BJ (cell line): ENCODE data around the gene SLCO1B3. TPM values are rescaled to one million over a fixed set of nuclear protein-coding genes. Genes with fewer than 3 reads are reported as not detected.
"Not testable (repeated sequence)": the region's sequence is repeated elsewhere in the genome, so short reads cannot be mapped to it uniquely, and the experiment has no call there.

Experiments
- CTCF ChIA-PET: fragments of 350-600 bp; formaldehyde crosslinking; extraction: SDS; loops from one replicate; lab custom pipeline; 2021; ENCODE audit warnings: antibody characterized with exemption, inconsistent platforms; lab: Yijun Ruan, JAX
- POLR2A ChIA-PET: fragments of 300-600 bp; sonication (Branson Sonifier 250); formaldehyde crosslinking; extraction: SDS; loops from one replicate; lab custom pipeline; 2021; ENCODE audit warnings: antibody characterized with exemption; lab: Charles Lee
- DNase-seq: peaks from one replicate; pipeline ENCODE4 v3.0.0-alpha.2; 2011; ENCODE audit warnings: low read depth
- H3K27me3 ChIP-seq: 2 replicates; pipeline ENCODE4 v1.6.0; 2011; ENCODE audit warnings: low read length; ENCODE audit not compliant: control insufficient read depth, insufficient read depth
- H3K36me3 ChIP-seq: 2 replicates; pipeline ENCODE4 v1.5.1; 2011; ENCODE audit warnings: low read length; ENCODE audit not compliant: control insufficient read depth, insufficient read depth
- H3K4me3 ChIP-seq: 2 replicates; pipeline ENCODE4 v1.5.1; 2011; ENCODE audit warnings: low read depth, mild to moderate bottlenecking, control low read depth, low read length
- CTCF ChIP-seq: IDR thresholded peaks from 2 replicates; pipeline ENCODE4 v1.5.1; 2011; ENCODE audit warnings: low read depth, mild to moderate bottlenecking, control low read depth, inconsistent platforms, low read length, moderate library complexity; ENCODE audit not compliant: insufficient read depth
- polyA minus RNA-seq: library from RNA; depleted of rRNA, polyadenylated mRNA; stranded (reverse); fragments of >200 nt; gene quantifications from 2 replicates; pipeline ENCODE4 v1.2.3, GENCODE V29; 2011; rRNA and poly(A)+ RNA removed
- polyA plus RNA-seq: library from polyadenylated mRNA; depleted of rRNA; stranded (reverse); fragments of >200 nt; gene quantifications from 2 replicates; pipeline ENCODE4 v1.2.3, GENCODE V29; 2011; rRNA removed

The SLCO1B3 gene
- not detected in 2 replicates for polyA plus RNA-seq
- not detected in 2 replicates for polyA minus RNA-seq

GRCh38 chr12:20810487-20810886, at the start of gene SLCO1B3:
Gene SLCO1B3 (plus strand): TSS chr12:20810705. CDS start chr12:20815739, 5,034 bp downstream.
- ChIA-PET CTCF (no interaction called here), POLR2A (no interaction called here)
- no peak within 1 kb of the TSS for H3K4me3 ChIP-seq
- H3K36me3 ChIP-seq, result no peaks in the 10 kb centered on the region
- TF ChIP-seq CTCF, result no peak
- H3K27me3 ChIP-seq, result no peaks in the 10 kb centered on the region
- DNase-seq, result no peak

GRCh38 chr12:20777420-20777819, 33.1 kb upstream of the SLCO1B3 start:
- POLR2A ChIA-PET, result no interaction called here
- no peak for TF ChIP-seq CTCF

DNA sequence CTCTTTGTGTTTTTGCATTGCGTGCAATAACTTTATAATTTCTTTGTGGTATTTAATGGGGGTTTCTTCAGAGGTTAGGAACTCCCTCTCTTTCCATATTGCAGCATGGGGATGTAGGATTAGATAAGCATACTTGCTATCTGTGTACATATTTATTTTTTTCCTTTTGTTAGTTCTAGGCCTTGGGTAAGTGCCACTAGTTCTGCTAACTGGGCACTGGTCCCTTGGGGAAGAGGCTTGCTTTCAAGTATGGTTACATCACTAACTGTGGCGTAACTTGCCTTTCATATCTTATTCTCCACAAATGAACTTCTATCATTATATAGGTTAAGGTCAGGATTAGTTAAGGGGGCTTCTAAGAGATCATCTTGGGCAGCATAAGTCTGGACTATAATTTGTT, 31.5 kb upstream of the SLCO1B3 start:
- H3K27me3 ChIP-seq, result no peaks in the 10 kb centered on the region
- H3K36me3 ChIP-seq, result no peaks in the 10 kb centered on the region
- TF ChIP-seq CTCF, result no peak
- no peak overlapping the region for H3K4me3 ChIP-seq
- CTCF ChIA-PET, result no interaction called here
- no peak for DNase-seq
- POLR2A ChIA-PET, result no interaction called here

More at GRCh38 chr12:20777420-20777819, 33.1 kb upstream of the SLCO1B3 start:
- CTCF ChIA-PET, result no interaction called here
- no peak for DNase-seq
- H3K4me3 ChIP-seq, result no peak overlapping the region
- H3K36me3 ChIP-seq, result no peaks in the 10 kb centered on the region
- no peaks in the 10 kb centered on the region for H3K27me3 ChIP-seq

DNA sequence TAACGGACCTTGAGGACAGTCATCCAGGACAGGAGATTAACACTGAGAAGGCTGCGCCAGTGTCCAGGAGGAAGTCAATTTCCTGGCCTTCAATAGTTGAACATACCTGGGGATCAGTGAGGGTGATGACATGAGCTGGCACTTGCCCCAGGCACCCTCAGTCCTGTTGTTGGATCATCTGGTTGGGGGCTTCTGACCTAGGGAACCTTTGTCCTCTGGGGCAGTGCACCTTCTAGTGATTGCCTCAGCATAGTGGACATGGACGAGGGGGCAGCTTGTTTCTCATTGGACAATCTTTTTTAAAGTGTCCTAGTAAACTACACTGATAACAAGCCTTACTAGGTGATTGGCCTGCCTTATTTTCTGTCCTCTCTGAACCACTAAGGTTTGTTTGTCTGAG, 30.5 kb upstream of the SLCO1B3 start:
- CTCF ChIA-PET, H3K27me3 ChIP-seq, H3K4me3 ChIP-seq, POLR2A ChIA-PET, DNase-seq, H3K36me3 ChIP-seq: not testable (repeated sequence)

- H3K27me3 ChIP-seq, DNase-seq, CTCF ChIA-PET, H3K36me3 ChIP-seq, H3K4me3 ChIP-seq, POLR2A ChIA-PET: not testable (repeated sequence)
Observed at GRCh38 chr12:20783796-20784357, 26.6 kb upstream of the SLCO1B3 start.

GRCh38 chr12:20792971-20793370, 17.5 kb upstream of the SLCO1B3 start:
- H3K4me3 ChIP-seq, result no peak overlapping the region
- ChIA-PET POLR2A (no interaction called here), CTCF (no interaction called here)
- H3K27me3 ChIP-seq, result no peaks in the 10 kb centered on the region
- H3K36me3 ChIP-seq, result no peaks in the 10 kb centered on the region
- DNase-seq, result no peak
- no peak for TF ChIP-seq CTCF
